Naive B cell (primary cell): ENCODE data around the gene FRAS1. TPM values are rescaled to one million over a fixed set of nuclear protein-coding genes. Genes with fewer than 3 reads are reported as not detected.
"Not testable (repeated sequence)": the region's sequence is repeated elsewhere in the genome, so short reads cannot be mapped to it uniquely, and the experiment has no call there.

Source experiments
- ATAC-seq, 2 donors: fragments of 150-1000 bp; cut with Tn5 transposase; 2 replicates each; pipeline ENCODE4 v1.10.0; 2021; ENCODE audit warnings: low read depth in 2 of 2, mild to moderate bottlenecking in 2 of 2, moderate library complexity in 2 of 2
- DNase-seq: peaks from one replicate; pipeline ENCODE4 v3.0.0; 2022
- H3K27ac Mint-ChIP-seq, 6 donors: one replicate each; pipeline ENCODE4 v1.8.0; 2020 to 2022; ENCODE audit warnings: mild to moderate bottlenecking in 6 of 6, mixed read lengths in 6 of 6, moderate library complexity in 5 of 6, inconsistent platforms in 2 of 6
- H3K27me3 Mint-ChIP-seq, 3 donors: one replicate each; pipeline ENCODE4 v1.8.0; 2021 to 2022; ENCODE audit warnings: mixed read lengths in 3 of 3, mild to moderate bottlenecking in 1 of 3
- H3K36me3 Mint-ChIP-seq, 2 donors: one replicate each; pipeline ENCODE4 v1.8.0; 2020 to 2022; ENCODE audit warnings: mixed read lengths in 2 of 2, inconsistent platforms in 1 of 2, mild to moderate bottlenecking in 1 of 2
- H3K4me1 Mint-ChIP-seq, 3 donors: one replicate each; pipeline ENCODE4 v1.8.0; 2020 to 2022; ENCODE audit warnings: mixed read lengths in 3 of 3, inconsistent platforms in 1 of 3, mild to moderate bottlenecking in 1 of 3, moderate library complexity in 1 of 3
- H3K4me3 Mint-ChIP-seq, 8 donors: one replicate each; pipeline ENCODE4 v1.8.0; 2020 to 2022; ENCODE audit warnings: mild to moderate bottlenecking in 8 of 8, mixed read lengths in 8 of 8, moderate library complexity in 8 of 8, inconsistent platforms in 2 of 8
- H3K9me3 Mint-ChIP-seq, 7 donors: one replicate each; pipeline ENCODE4 v1.8.0; 2020 to 2022; ENCODE audit warnings: mixed read lengths in 7 of 7, mild to moderate bottlenecking in 5 of 7, inconsistent platforms in 2 of 7, moderate library complexity in 1 of 7
- polyA plus RNA-seq, 6 donors: library from polyadenylated mRNA; unstranded; fragments of 300-500 nt; fragmentation: Illumina TruSeq; gene quantifications; one replicate each; pipeline ENCODE4 v1.2.3, GENCODE V29; 2021; ENCODE audit warnings: low read depth in 6 of 6

Gene FRAS1
- polyA plus RNA-seq, result under 1 TPM in 2 of 6 donors, not detected in 4; 0.01 to 0.09 TPM

- H3K4me1 Mint-ChIP-seq, result peaks cover 20 to 28% (median 27%) of the 10 kb centered on the region in 3 donors
- peak within 1 kb of the TSS in 4 of 6 donors; percentile 47 to 85 (median 68) for H3K27ac Mint-ChIP-seq
- peak within 1 kb of the TSS; percentile 89 to 99 (median 94) for H3K4me3 Mint-ChIP-seq
- H3K27me3 Mint-ChIP-seq, result peaks cover 50 to 71% (median 67%) of the 10 kb centered on the region in 3 donors
- ATAC-seq (peak; percentile 39 to 49), DNase-seq (peak; percentile 9)
- peaks cover 0 to 4% (median 0%) of the 10 kb centered on the region in 7 donors for H3K9me3 Mint-ChIP-seq
- no peaks in the 10 kb centered on the region for H3K36me3 Mint-ChIP-seq
Measured at GRCh38 chr4:78057135-78057599, at the start of gene FRAS1. FRAS1 (plus strand) TSS chr4:78057323; CDS start chr4:78058010, 687 bp downstream.

- H3K4me3 Mint-ChIP-seq, result not testable (repeated sequence)
- peaks cover 5 to 31% (median 22%) of the 10 kb centered on the region in 3 donors for H3K27me3 Mint-ChIP-seq
Measured at GRCh38 chr4:78011003-78011402, 46.1 kb upstream of the FRAS1 start.

GRCh38 chr4:78014889-78015886 is 41.9 kb upstream of the FRAS1 start:
- Mint-ChIP-seq H3K36me3 (peaks cover 9 to 12% of the 10 kb centered on the region in 2 donors), H3K27ac (peak overlapping the region in 1 of 6 donors; percentile 64), H3K9me3 (peaks cover 6 to 39% (median 17%) of the 10 kb centered on the region in 7 donors), H3K4me3 (no peak overlapping the region), H3K27me3 (peaks cover 10 to 26% (median 25%) of the 10 kb centered on the region in 3 donors), H3K4me1 (no peaks in the 10 kb centered on the region)
- no peak for ATAC-seq
- DNase-seq, result no peak

More at GRCh38 chr4:78011003-78011402, 46.1 kb upstream of the FRAS1 start:
- not testable (repeated sequence) for DNase-seq, H3K4me1 Mint-ChIP-seq, ATAC-seq
- Mint-ChIP-seq H3K27ac (peak overlapping the region in 1 of 6 donors; percentile 78), H3K9me3 (peaks cover 11 to 45% (median 25%) of the 10 kb centered on the region in 7 donors), H3K36me3 (peaks cover 9 to 12% of the 10 kb centered on the region in 2 donors)

- Mint-ChIP-seq H3K4me3 (no peak overlapping the region), H3K4me1 (no peaks in the 10 kb centered on the region), H3K27ac (no peak overlapping the region), H3K9me3 (peaks cover 0 to 10% (median 0%) of the 10 kb centered on the region in 7 donors), H3K36me3 (no peaks in the 10 kb centered on the region), H3K27me3 (peaks cover 10 to 19% (median 18%) of the 10 kb centered on the region in 3 donors)
- no peak for ATAC-seq
- DNase-seq, result no peak
Measured at GRCh38 chr4:78018271-78019049, 38.7 kb upstream of the FRAS1 start.

GRCh38 chr4:78019414-78019813 is 37.7 kb upstream of the FRAS1 start:
- Mint-ChIP-seq H3K27ac (no peak overlapping the region), H3K4me1 (no peaks in the 10 kb centered on the region), H3K36me3 (no peaks in the 10 kb centered on the region), H3K4me3 (no peak overlapping the region), H3K9me3 (peaks cover 0 to 2% (median 0%) of the 10 kb centered on the region in 7 donors), H3K27me3 (peaks cover 10 to 17% (median 13%) of the 10 kb centered on the region in 3 donors)
- DNase-seq (no peak), ATAC-seq (no peak)

- H3K36me3 Mint-ChIP-seq, result no peaks in the 10 kb centered on the region
- DNase-seq (no peak), ATAC-seq (no peak)
- H3K9me3 Mint-ChIP-seq, result no peaks in the 10 kb centered on the region
- H3K27ac Mint-ChIP-seq, result no peak overlapping the region
- H3K4me3 Mint-ChIP-seq, result no peak overlapping the region
- peaks cover 4 to 13% (median 4%) of the 10 kb centered on the region in 3 donors for H3K27me3 Mint-ChIP-seq
- H3K4me1 Mint-ChIP-seq, result no peaks in the 10 kb centered on the region
Measured at GRCh38 chr4:78020677-78021076, 36.4 kb upstream of the FRAS1 start.

GRCh38 chr4:78022517-78022916 is 34.6 kb upstream of the FRAS1 start:
- ATAC-seq (no peak), DNase-seq (no peak)
- Mint-ChIP-seq H3K27me3 (peaks cover 0 to 8% (median 0%) of the 10 kb centered on the region in 3 donors), H3K9me3 (no peaks in the 10 kb centered on the region), H3K36me3 (no peaks in the 10 kb centered on the region), H3K27ac (peak overlapping the region in 1 of 6 donors; percentile 5), H3K4me1 (no peaks in the 10 kb centered on the region), H3K4me3 (no peak overlapping the region)

- peaks cover 0 to 5% (median 3%) of the 10 kb centered on the region in 3 donors for H3K27me3 Mint-ChIP-seq
- H3K4me3 Mint-ChIP-seq, result no peak overlapping the region
- H3K4me1 Mint-ChIP-seq, result no peaks in the 10 kb centered on the region
- DNase-seq, result no peak
- no peak overlapping the region for H3K27ac Mint-ChIP-seq
- no peaks in the 10 kb centered on the region for H3K36me3 Mint-ChIP-seq
- H3K9me3 Mint-ChIP-seq, result no peaks in the 10 kb centered on the region
- no peak for ATAC-seq
Measured at GRCh38 chr4:78024085-78024484, 33.0 kb upstream of the FRAS1 start.

- DNase-seq (no peak), ATAC-seq (no peak)
- H3K4me1 Mint-ChIP-seq, result no peaks in the 10 kb centered on the region
- H3K4me3 Mint-ChIP-seq, result no peak overlapping the region
- peaks cover 0 to 8% (median 6%) of the 10 kb centered on the region in 3 donors for H3K27me3 Mint-ChIP-seq
- no peaks in the 10 kb centered on the region for H3K36me3 Mint-ChIP-seq
- H3K27ac Mint-ChIP-seq, result no peak overlapping the region
- H3K9me3 Mint-ChIP-seq, result no peaks in the 10 kb centered on the region
Measured at GRCh38 chr4:78024576-78025091, 32.5 kb upstream of the FRAS1 start.

- no peak overlapping the region for H3K4me3 Mint-ChIP-seq
- no peak overlapping the region for H3K27ac Mint-ChIP-seq
- ATAC-seq (no peak), DNase-seq (no peak)
- no peaks in the 10 kb centered on the region for H3K4me1 Mint-ChIP-seq
- no peaks in the 10 kb centered on the region for H3K9me3 Mint-ChIP-seq
- no peaks in the 10 kb centered on the region for H3K36me3 Mint-ChIP-seq
- peaks cover 14 to 32% (median 16%) of the 10 kb centered on the region in 3 donors for H3K27me3 Mint-ChIP-seq
Measured at GRCh38 chr4:78031417-78031950, 25.6 kb upstream of the FRAS1 start.

GRCh38 chr4:78032446-78032845 is 24.7 kb upstream of the FRAS1 start:
- Mint-ChIP-seq H3K27me3 (peaks cover 14 to 32% (median 16%) of the 10 kb centered on the region in 3 donors), H3K27ac (peak overlapping the region in 1 of 6 donors; percentile 12), H3K4me1 (no peaks in the 10 kb centered on the region), H3K36me3 (no peaks in the 10 kb centered on the region), H3K4me3 (no peak overlapping the region), H3K9me3 (no peaks in the 10 kb centered on the region)
- ATAC-seq, result no peak
- DNase-seq, result no peak

- H3K27ac Mint-ChIP-seq, result no peak overlapping the region
- ATAC-seq (no peak), DNase-seq (no peak)
- H3K36me3 Mint-ChIP-seq, result no peaks in the 10 kb centered on the region
- H3K9me3 Mint-ChIP-seq, result no peaks in the 10 kb centered on the region
- no peak overlapping the region for H3K4me3 Mint-ChIP-seq
- H3K4me1 Mint-ChIP-seq, result no peaks in the 10 kb centered on the region
- H3K27me3 Mint-ChIP-seq, result peaks cover 14 to 32% (median 16%) of the 10 kb centered on the region in 3 donors
Measured at GRCh38 chr4:78032929-78033328, 24.2 kb upstream of the FRAS1 start.

GRCh38 chr4:78033861-78034260 is 23.3 kb upstream of the FRAS1 start:
- Mint-ChIP-seq H3K4me1 (no peaks in the 10 kb centered on the region), H3K27ac (no peak overlapping the region), H3K4me3 (no peak overlapping the region), H3K27me3 (peaks cover 18 to 38% (median 21%) of the 10 kb centered on the region in 3 donors), H3K9me3 (no peaks in the 10 kb centered on the region), H3K36me3 (no peaks in the 10 kb centered on the region)
- no peak for ATAC-seq
- DNase-seq, result no peak
